HCT116 (cell line): ENCODE results near the gene SUCLG1. TPM values are rescaled to one million over a fixed set of nuclear protein-coding genes. Genes with fewer than 3 reads are reported as not detected.

ENCODE experiments used
- ATAC-seq: fragments of 200-7000 bp; cut with Tn5 transposase; 2 replicates; pipeline ENCODE4 v1.9.1; 2020; ENCODE audit warnings: mild to moderate bottlenecking, moderate library complexity
- BruUV-seq: library from RNA; stranded (reverse); fragments of 400-500 nt; replicated peaks from 2 replicates; lab custom pipeline; 2021; lab: Mats Ljungman, UMichigan
- CTCF ChIA-PET: fragments of 300-600 bp; sonication (Branson Sonifier 250); formaldehyde crosslinking; loops from one replicate; lab custom pipeline; 2021; ENCODE audit warnings: antibody characterized with exemption; lab: Charles Lee
- POLR2A ChIA-PET: fragments of 300-600, 350-600 bp; sonication (Branson Sonifier 250); formaldehyde crosslinking; loops from one replicate; lab custom pipeline; 2021; ENCODE audit warnings: antibody characterized with exemption; lab: Charles Lee
- RAD21 ChIA-PET, 2 experiments: fragments of 300-600 bp; sonication (Branson Sonifier 250); formaldehyde crosslinking; loops; one replicate each; lab custom pipeline; 2023; ENCODE audit warnings: low total read pairs in 2 of 2; ENCODE audit not compliant: uncharacterized antibody in 2 of 2, unreplicated experiment in 2 of 2, low non-redundant PET in 1 of 2; lab: Charles Lee
- DNase-seq: peaks from one replicate; pipeline ENCODE4 v3.0.0-alpha.2; 2010; ENCODE audit warnings: low read depth, low spot score
- H2AFZ ChIP-seq: fragments of 200-600 bp; shearing (Covaris generic), sonication (generic); 2 replicates; pipeline ENCODE4 v1.6.1; 2017; ENCODE audit warnings: low read depth, mixed run types, mixed read lengths, antibody characterized with exemption, low read length; ENCODE audit not compliant: poor library complexity, severe bottlenecking
- H3K27ac ChIP-seq: 2 replicates; pipeline ENCODE4 v1.5.1; 2012; ENCODE audit warnings: low read depth, low read length
- H3K27me3 ChIP-seq: fragments of 200-600 bp; sonication (generic); 2 replicates; pipeline ENCODE4 v1.6.1; 2016; ENCODE audit warnings: mixed run types, low read length, mixed read lengths; ENCODE audit not compliant: insufficient read depth
- H3K36me3 ChIP-seq, 2 experiments: fragments of 200-500 bp in 1 of 2; fragments of 200-600 bp in 1 of 2; sonication (Bioruptor generic) in 1 of 2; sonication (generic) in 1 of 2; 2 replicates each; pipeline versions ENCODE4 v1.5.1 to v1.6.1; 2014 to 2016; ENCODE audit warnings: low read length in 2 of 2, inconsistent platforms in 1 of 2, mixed read lengths in 1 of 2, mixed run types in 1 of 2; ENCODE audit not compliant: insufficient read depth in 2 of 2, control insufficient read depth in 1 of 2
- H3K4me1 ChIP-seq, 2 experiments: fragments of 200-600 bp in 1 of 2; sonication (generic) in 1 of 2; 2 replicates each; pipeline versions ENCODE4 v1.5.1 to v1.6.1; 2012 to 2017; ENCODE audit warnings: low read length in 2 of 2, inconsistent platforms in 1 of 2, mild to moderate bottlenecking in 1 of 2, mixed read lengths in 1 of 2, mixed run types in 1 of 2, moderate library complexity in 1 of 2; ENCODE audit not compliant: insufficient read depth in 2 of 2, control insufficient read depth in 1 of 2
- H3K4me2 ChIP-seq: fragments of 200-600 bp; sonication (generic); 2 replicates; pipeline ENCODE4 v1.6.1; 2017; ENCODE audit warnings: mixed run types, low read length, mixed read lengths
- H3K4me3 ChIP-seq, 2 experiments: fragments of 200-600 bp in 1 of 2; sonication (generic) in 1 of 2; replicated peaks in 1 of 2; 2 replicates each; pipeline ENCODE4 v1.5.1; 2011 to 2016; ENCODE audit warnings: low read length in 2 of 2, control low read depth in 1 of 2, low read depth in 1 of 2, mild to moderate bottlenecking in 1 of 2, mixed read lengths in 1 of 2, mixed run types in 1 of 2
- H3K79me2 ChIP-seq: fragments of 200-600 bp; sonication (generic); 2 replicates; pipeline ENCODE4 v1.6.1; 2017; ENCODE audit warnings: mild to moderate bottlenecking, mixed run types, low read length, moderate library complexity, mixed read lengths; ENCODE audit not compliant: insufficient read depth
- H3K9ac ChIP-seq: fragments of 200-600 bp; sonication (generic); 2 replicates; pipeline ENCODE4 v1.6.1; 2016; ENCODE audit warnings: low read length, mixed read lengths
- H3K9me2 ChIP-seq: fragments of 200-600 bp; sonication (generic), shearing (Covaris generic); 2 replicates; pipeline ENCODE4 v1.6.1; 2017; ENCODE audit warnings: mixed run types, mild to moderate bottlenecking, moderate library complexity; ENCODE audit not compliant: insufficient read depth
- H3K9me3 ChIP-seq, 2 experiments: fragments of 200-500 bp in 1 of 2; fragments of 200-600 bp in 1 of 2; sonication (Bioruptor generic) in 1 of 2; sonication (generic) in 1 of 2; 2 replicates each; pipeline ENCODE4 v1.6.1; 2014 to 2017; ENCODE audit warnings: low read length in 2 of 2, mixed read lengths in 2 of 2, inconsistent platforms in 1 of 2, low read depth in 1 of 2, mild to moderate bottlenecking in 1 of 2, mixed run types in 1 of 2, moderate library complexity in 1 of 2; ENCODE audit not compliant: control insufficient read depth in 1 of 2, insufficient read depth in 1 of 2
- H4K20me1 ChIP-seq: fragments of 200-600 bp; sonication (generic), shearing (Covaris generic); 2 replicates; pipeline ENCODE4 v1.6.1; 2017; ENCODE audit warnings: mixed run types, mild to moderate bottlenecking, moderate library complexity; ENCODE audit not compliant: insufficient read depth
- CEBPB ChIP-seq: IDR thresholded peaks from 2 replicates; pipeline ENCODE4 v1.6.1; 2012; ENCODE audit warnings: low read depth
- FOSL1 ChIP-seq: IDR thresholded peaks from 2 replicates; pipeline ENCODE4 v1.6.1; 2012; ENCODE audit warnings: low read depth
- SIN3A ChIP-seq: IDR thresholded peaks from 2 replicates; pipeline ENCODE4 v1.6.1; 2012; ENCODE audit warnings: low read depth
- SRF ChIP-seq: IDR thresholded peaks from 2 replicates; pipeline ENCODE4 v1.6.1; 2012; ENCODE audit warnings: low read depth
- TCF7L2 ChIP-seq: IDR thresholded peaks from 2 replicates; pipeline ENCODE4 v1.7.0; 2011; ENCODE audit warnings: borderline replicate concordance, inconsistent platforms; ENCODE audit not compliant: insufficient read depth, insufficient read length; ENCODE audit errors: extremely low read depth
- YY1 ChIP-seq: IDR thresholded peaks from 2 replicates; pipeline ENCODE4 v1.6.1; 2011; ENCODE audit warnings: low read length, low read depth, moderate library complexity, mild to moderate bottlenecking; ENCODE audit not compliant: insufficient replicate concordance; ENCODE audit errors: extremely low read depth
- intact Hi-C: fragments of 100-400 bp; cut with micrococcal nuclease; formaldehyde crosslinking; loops from 2 replicates; pipeline ENCODE4 v1.10.0; 2022
- total RNA-seq: library from RNA; stranded (reverse); gene quantifications from one replicate; pipeline ENCODE4 v1.2.1, GENCODE V29; 2021; ENCODE audit not compliant: unreplicated experiment
- TF ChIP-seq, protein P1 (sequence below): IDR thresholded peaks from 2 replicates; pipeline ENCODE4 v1.6.1; 2012
- TF ChIP-seq, protein P2 (sequence below), 3 experiments: fragments of 200-600 bp in 1 of 3; sonication (generic) in 1 of 3; IDR thresholded peaks in 2 of 3; conservative IDR thresholded peaks in 1 of 3; 2 replicates each; pipeline ENCODE4 v1.5.1; 2012 to 2017; ENCODE audit warnings: low read depth in 2 of 3, low read length in 2 of 3, antibody characterized with exemption in 1 of 3, borderline replicate concordance in 1 of 3, control low read depth in 1 of 3, mild to moderate bottlenecking in 1 of 3, mixed read lengths in 1 of 3, mixed run types in 1 of 3, moderate library complexity in 1 of 3; ENCODE audit not compliant: insufficient read depth in 1 of 3

Gene SUCLG1
- total RNA-seq, 1 experiment from 2014 or later: 56.3 TPM

DNA sequence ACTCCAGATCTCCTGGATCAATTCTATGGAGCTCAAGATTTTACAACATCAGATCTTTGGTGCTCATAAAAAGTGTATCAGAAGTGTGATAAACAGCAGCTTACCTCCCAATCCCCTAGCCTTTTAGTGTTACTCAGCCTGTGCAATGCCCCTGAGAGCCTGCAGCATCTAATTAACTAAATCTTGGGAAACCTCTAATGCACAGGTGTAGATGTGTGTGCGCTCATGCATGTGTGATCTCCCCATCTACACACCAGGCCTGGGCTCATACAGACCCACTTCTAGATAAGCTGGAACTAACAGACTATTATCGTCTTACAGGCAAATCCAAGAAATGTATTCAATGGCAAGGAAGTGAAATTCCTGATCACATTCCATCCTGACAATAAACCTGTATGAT, 7.5 kb downstream of the SUCLG1 start:
- DNase-seq: no peak
- no peak overlapping the region for H3K4me3 ChIP-seq
- peaks cover 66% of the 10 kb centered on the region for H3K79me2 ChIP-seq
- H3K27ac ChIP-seq: no peak overlapping the region
- 0 out of 4 replicates have a peak, but pooled peaks cover 0 to 4% of the 10 kb centered on the region in 2 experiments for H3K36me3 ChIP-seq
- no peaks in the 10 kb centered on the region for H3K4me1 ChIP-seq
- no peak for TF ChIP-seq SRF
- TF ChIP-seq CEBPB: no peak
- TF ChIP-seq, protein P1, sequence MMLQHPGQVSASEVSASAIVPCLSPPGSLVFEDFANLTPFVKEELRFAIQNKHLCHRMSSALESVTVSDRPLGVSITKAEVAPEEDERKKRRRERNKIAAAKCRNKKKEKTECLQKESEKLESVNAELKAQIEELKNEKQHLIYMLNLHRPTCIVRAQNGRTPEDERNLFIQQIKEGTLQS: no peak
- no peak for TF ChIP-seq FOSL1
- TF ChIP-seq YY1: no peak
- no peak for TF ChIP-seq SIN3A
- TF ChIP-seq, protein P2, sequence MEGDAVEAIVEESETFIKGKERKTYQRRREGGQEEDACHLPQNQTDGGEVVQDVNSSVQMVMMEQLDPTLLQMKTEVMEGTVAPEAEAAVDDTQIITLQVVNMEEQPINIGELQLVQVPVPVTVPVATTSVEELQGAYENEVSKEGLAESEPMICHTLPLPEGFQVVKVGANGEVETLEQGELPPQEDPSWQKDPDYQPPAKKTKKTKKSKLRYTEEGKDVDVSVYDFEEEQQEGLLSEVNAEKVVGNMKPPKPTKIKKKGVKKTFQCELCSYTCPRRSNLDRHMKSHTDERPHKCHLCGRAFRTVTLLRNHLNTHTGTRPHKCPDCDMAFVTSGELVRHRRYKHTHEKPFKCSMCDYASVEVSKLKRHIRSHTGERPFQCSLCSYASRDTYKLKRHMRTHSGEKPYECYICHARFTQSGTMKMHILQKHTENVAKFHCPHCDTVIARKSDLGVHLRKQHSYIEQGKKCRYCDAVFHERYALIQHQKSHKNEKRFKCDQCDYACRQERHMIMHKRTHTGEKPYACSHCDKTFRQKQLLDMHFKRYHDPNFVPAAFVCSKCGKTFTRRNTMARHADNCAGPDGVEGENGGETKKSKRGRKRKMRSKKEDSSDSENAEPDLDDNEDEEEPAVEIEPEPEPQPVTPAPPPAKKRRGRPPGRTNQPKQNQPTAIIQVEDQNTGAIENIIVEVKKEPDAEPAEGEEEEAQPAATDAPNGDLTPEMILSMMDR (IDR thresholded peaks at IDR 0.05 in 2 of 3, conservative IDR thresholded peaks at IDR 0.05 in 1 of 3; ENCODE audit: borderline replicate concordance in 1 of 3, insufficient read depth in 1 of 3, low read depth in 2 of 3, low read length in 2 of 3): no peak
- TF ChIP-seq TCF7L2: no peak
- TF ChIP-seq, all 23 proteins: peak for 0
- CTCF ChIA-PET: no interaction called here
- no peaks in the 10 kb centered on the region for H3K27me3 ChIP-seq
- POLR2A ChIA-PET: no interaction called here
- no peak for ATAC-seq
- no peak overlapping the region for H3K4me2 ChIP-seq
- no TSS peak for BruUV-seq
- RAD21 ChIA-PET: no interaction called here
- H3K9ac ChIP-seq: no peak overlapping the region
- no peak overlapping the region for H2AFZ ChIP-seq
- intact Hi-C loops: no loop called here
- H4K20me1 ChIP-seq: no peaks in the 10 kb centered on the region
- H3K9me2 ChIP-seq: no peaks in the 10 kb centered on the region
- H3K9me3 ChIP-seq: no peaks in the 10 kb centered on the region
